Naive thymus-derived CD8-positive, alpha-beta T cell (primary cell): ENCODE measurements around the gene C1QTNF6. TPM values are rescaled to one million over a fixed set of nuclear protein-coding genes. Genes with fewer than 3 reads are reported as not detected.

Source experiments
- ATAC-seq, 2 donors: fragments of 150-1000 bp; cut with Tn5 transposase in 1 of 2; sonication (Bioruptor Pico), chemical (Tn5 transposase) in 1 of 2; 1 replicate in 1 of 2; 2 replicates in 1 of 2; pipeline ENCODE4 v1.10.0; 2021; ENCODE audit warnings: mild to moderate bottlenecking in 2 of 2, moderate library complexity in 2 of 2
- POLR2A ChIA-PET: fragments of 350-600 bp; sonication (Branson Sonifier 250); formaldehyde crosslinking; loops from one replicate; lab custom pipeline; 2021; ENCODE audit warnings: antibody characterized with exemption; lab: Charles Lee
- DNase-seq, 10 donors: peaks; one replicate each; pipeline versions ENCODE4 v3.0.0 to v3.0.0-alpha.2; 2020 to 2022
- H3K27ac Mint-ChIP-seq, 10 donors: one replicate each; pipeline ENCODE4 v1.8.0; 2020 to 2022; ENCODE audit warnings: mild to moderate bottlenecking in 10 of 10, mixed read lengths in 10 of 10, moderate library complexity in 4 of 10, inconsistent platforms in 1 of 10
- H3K27me3 Mint-ChIP-seq, 5 donors: one replicate each; pipeline ENCODE4 v1.8.0; 2021 to 2022; ENCODE audit warnings: mixed read lengths in 5 of 5
- H3K36me3 Mint-ChIP-seq, 3 donors: one replicate each; pipeline ENCODE4 v1.8.0; 2020 to 2022; ENCODE audit warnings: mixed read lengths in 3 of 3, mild to moderate bottlenecking in 2 of 3, inconsistent platforms in 1 of 3
- H3K4me1 Mint-ChIP-seq, 4 donors: one replicate each; pipeline ENCODE4 v1.8.0; 2021 to 2022; ENCODE audit warnings: mixed read lengths in 4 of 4
- H3K4me3 Mint-ChIP-seq, 10 donors: one replicate each; pipeline ENCODE4 v1.8.0; 2020 to 2022; ENCODE audit warnings: mild to moderate bottlenecking in 10 of 10, mixed read lengths in 10 of 10, moderate library complexity in 6 of 10, inconsistent platforms in 1 of 10
- H3K9me3 Mint-ChIP-seq, 9 donors: one replicate each; pipeline ENCODE4 v1.8.0; 2020 to 2022; ENCODE audit warnings: mixed read lengths in 9 of 9, mild to moderate bottlenecking in 3 of 9, inconsistent platforms in 1 of 9, moderate library complexity in 1 of 9
- polyA plus RNA-seq, 3 donors: library from polyadenylated mRNA; unstranded; fragments of 300-500 nt; fragmentation: Illumina TruSeq; gene quantifications; one replicate each; pipeline ENCODE4 v1.2.3, GENCODE V29; 2021
- total RNA-seq, 8 experiments: library from RNA in 2 of 8; stranded (reverse) in 2 of 8; gene quantifications; one replicate each; pipeline ENCODE4 v1.2.3 and lab custom pipeline; 2021 to 2026

Gene C1QTNF6
- total and polyA plus RNA-seq, 5 experiments from 2014 or later: 0.68 to 25.7 (median 4.0) TPM

DNA sequence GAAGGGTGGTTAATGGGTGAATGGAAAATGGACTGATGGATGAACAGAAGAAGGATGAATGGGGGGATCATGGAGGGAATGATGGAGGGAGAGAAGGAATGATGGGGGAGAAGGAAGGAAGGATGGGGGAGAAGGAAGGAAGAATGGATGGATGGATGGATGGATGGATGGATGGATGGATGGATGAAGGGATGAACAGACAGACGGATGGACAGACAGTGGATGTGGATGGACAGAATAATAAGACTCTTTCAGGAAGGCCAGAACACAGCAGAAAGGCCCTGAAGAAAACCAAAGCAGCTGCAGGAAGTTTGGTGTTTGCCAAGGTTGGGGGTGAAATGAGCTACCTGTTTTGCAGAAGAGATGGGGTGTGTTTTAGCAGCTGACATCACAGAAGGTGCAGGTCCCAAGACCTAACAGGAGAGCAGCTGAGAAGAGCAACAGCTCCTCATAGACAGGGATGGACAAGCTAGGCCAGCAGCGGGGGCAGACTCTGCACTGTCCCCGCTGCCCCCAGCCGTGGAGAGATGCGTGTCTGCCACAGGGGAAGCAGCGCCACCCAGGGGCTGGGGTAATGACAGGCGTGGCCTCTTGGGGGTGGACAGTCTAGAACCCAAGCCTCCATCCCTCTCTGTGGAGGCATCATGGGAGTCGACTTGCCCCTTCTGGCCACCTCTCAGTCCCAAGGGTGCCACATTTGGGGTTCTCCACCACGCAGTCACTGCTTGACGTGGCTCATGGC, 17.9 kb downstream of the C1QTNF6 start:
- no peaks in the 10 kb centered on the region for H3K9me3 Mint-ChIP-seq
- peaks cover 46 to 77% (median 69%) of the 10 kb centered on the region in 4 donors for H3K4me1 Mint-ChIP-seq
- DNase-seq (peak in 3 of 10 donors; percentile 50 to 64 (median 59)), ATAC-seq (peak in 1 of 2 donors; percentile 40)
- no peaks in the 10 kb centered on the region for H3K36me3 Mint-ChIP-seq
- POLR2A ChIA-PET: interaction anchor here (0.5 to 2.6 kb wide), 8 partner anchors 13 to 68 kb away, joined by 3 to 9 read pairs (median 4); no protein-coding TSS in a partner anchor
- no peaks in the 10 kb centered on the region for H3K27me3 Mint-ChIP-seq
- H3K27ac Mint-ChIP-seq: peak overlapping the region; percentile 83 to 99 (median 94)
- peak overlapping the region in 8 of 10 donors; percentile 63 to 95 (median 73) for H3K4me3 Mint-ChIP-seq

DNA sequence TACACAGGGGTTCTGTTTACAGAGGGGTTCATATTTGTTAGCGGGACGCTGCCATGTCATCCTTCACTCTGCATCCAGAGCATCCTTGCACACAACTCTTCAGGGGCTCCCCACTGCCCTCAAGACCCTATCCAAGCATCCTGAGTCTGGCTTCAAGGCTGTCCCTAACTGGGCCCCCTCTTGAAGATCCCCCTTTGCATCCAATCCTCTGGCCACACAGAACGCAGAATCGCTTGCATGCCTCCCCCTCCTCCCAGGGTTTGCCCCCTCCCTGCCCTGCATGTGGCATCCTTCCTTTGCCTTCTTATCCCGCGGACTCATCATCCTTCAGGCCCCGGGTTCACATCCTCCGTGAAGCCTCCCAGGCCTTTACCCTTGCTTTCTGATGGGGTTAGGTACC, 18.6 kb downstream of the C1QTNF6 start:
- POLR2A ChIA-PET: interaction anchor here (2.6 kb wide), 1 partner anchor 17 kb away, joined by 9 read pairs; no protein-coding TSS in a partner anchor
- Mint-ChIP-seq H3K9me3 (no peaks in the 10 kb centered on the region), H3K36me3 (no peaks in the 10 kb centered on the region), H3K4me1 (peaks cover 44 to 80% (median 71%) of the 10 kb centered on the region in 4 donors), H3K27me3 (no peaks in the 10 kb centered on the region), H3K27ac (peak overlapping the region; percentile 84 to 99 (median 94)), H3K4me3 (peak overlapping the region in 9 of 10 donors; percentile 47 to 95 (median 75))
- no peak for ATAC-seq
- DNase-seq: no peak

DNA sequence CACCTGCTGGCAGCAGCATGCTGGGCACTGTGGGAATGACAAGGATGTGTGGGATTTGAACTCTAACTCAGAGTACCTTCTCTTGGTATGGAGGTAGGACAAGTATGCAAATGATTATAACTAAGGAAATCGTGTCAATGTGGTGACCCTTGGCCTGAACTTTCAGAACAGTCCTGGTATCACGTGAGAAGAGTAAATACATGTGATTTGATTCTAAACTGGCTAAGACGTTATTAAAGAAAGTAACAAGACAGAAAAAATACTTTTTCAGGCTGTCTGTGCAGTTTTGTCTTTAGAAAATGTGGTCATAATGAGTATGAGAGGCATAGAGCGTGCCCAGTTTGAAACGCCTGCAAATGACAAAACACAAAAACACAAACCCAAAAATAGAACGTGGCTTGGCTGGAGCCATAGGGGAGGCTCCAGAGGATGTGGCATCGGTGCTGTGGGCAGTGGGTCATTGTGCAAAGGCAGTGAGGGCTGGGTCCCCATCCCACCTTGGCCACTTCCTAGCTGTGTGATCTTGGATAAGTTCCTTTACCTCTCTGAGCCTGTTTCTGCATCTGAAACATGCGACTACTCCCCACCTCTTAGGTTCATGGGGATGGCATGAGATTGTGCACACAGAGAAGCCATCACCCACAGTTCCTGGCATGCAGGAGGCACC, 19.9 kb downstream of the C1QTNF6 start:
- no peaks in the 10 kb centered on the region for H3K9me3 Mint-ChIP-seq
- H3K4me3 Mint-ChIP-seq: peak overlapping the region; percentile 69 to 96 (median 89)
- H3K27ac Mint-ChIP-seq: peak overlapping the region; percentile 84 to 99 (median 94)
- H3K36me3 Mint-ChIP-seq: no peaks in the 10 kb centered on the region
- ATAC-seq (no peak), DNase-seq (no peak)
- H3K27me3 Mint-ChIP-seq: no peaks in the 10 kb centered on the region
- peaks cover 41 to 88% (median 81%) of the 10 kb centered on the region in 4 donors for H3K4me1 Mint-ChIP-seq
- POLR2A ChIA-PET: interaction anchor here (0.8 to 4.4 kb wide), 11 partner anchors 10 to 92 kb away, joined by 4 to 65 read pairs (median 18); partner anchors contain the start of genes IL2RB and RAC2

DNA sequence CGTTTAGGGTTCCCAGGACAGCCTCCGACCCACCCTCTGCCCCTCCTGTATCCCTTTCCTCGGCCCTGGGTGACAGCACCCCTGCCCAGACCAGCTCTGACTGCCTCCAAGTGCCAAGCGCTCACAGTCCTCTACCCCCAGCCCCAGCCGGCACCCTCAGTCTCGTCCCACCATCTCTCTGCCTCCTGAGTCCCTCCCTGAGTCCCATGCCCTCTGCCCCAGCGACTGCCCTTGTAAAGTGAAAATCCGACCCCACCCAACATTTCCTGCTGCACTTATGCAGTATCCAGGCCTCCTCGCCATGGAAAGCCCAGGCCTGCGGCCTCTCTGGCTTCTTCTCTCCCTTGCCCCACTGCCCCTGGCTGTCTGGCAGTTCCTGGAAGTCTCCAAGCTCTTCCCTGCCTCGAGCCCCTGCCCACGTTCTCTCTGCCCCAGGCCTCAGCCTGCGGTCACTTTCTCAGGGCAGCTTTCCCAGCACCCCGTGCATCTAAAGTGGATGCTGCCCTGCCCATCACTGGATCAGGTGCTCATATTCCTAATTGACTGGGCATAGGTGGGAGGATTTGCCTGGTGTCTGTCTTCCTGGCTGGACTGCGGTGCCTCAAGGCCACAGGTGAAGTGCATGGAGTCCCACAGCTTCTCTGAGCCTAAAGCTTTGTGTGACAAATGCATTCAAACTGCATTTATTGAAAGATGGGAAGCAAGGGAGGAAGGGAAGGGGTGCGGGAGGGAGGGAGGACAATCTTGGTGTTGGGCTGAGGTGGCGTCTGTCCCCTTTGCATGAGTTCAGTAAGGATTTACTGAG, 20.7 kb downstream of the C1QTNF6 start:
- Mint-ChIP-seq H3K4me3 (peak overlapping the region; percentile 69 to 96 (median 89)), H3K27me3 (no peaks in the 10 kb centered on the region), H3K36me3 (no peaks in the 10 kb centered on the region), H3K9me3 (no peaks in the 10 kb centered on the region), H3K4me1 (peaks cover 45 to 94% (median 87%) of the 10 kb centered on the region in 4 donors), H3K27ac (peak overlapping the region; percentile 84 to 99 (median 94))
- DNase-seq (peak in 1 of 10 donors; percentile 34), ATAC-seq (no peak)
- POLR2A ChIA-PET: interaction anchor here (0.9 to 4.4 kb wide), 14 partner anchors 8 to 93 kb away, joined by 3 to 65 read pairs (median 14); partner anchors contain the start of genes IL2RB and RAC2

DNA sequence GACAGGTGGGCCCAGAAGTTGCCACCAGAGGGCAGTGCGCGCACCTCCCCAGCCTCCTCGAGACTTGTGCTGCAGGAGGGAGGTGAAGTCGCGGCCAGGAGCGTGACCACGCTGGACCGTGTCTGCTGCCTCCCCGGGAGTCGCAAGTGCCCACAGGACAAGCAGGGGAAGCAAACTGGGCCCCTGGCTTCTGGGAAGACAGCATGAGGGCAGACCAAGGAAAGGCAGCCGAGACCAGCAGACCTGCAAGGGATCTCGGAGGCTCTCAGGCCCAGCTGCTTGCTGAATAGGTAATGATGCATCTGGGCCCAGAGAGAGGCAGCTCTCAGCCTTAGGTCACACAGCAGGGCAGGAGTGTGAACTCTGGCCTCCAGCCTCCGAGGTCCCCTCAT, 21.4 kb downstream of the C1QTNF6 start:
- Mint-ChIP-seq H3K27me3 (no peaks in the 10 kb centered on the region), H3K9me3 (no peaks in the 10 kb centered on the region), H3K4me1 (peaks cover 46 to 98% (median 92%) of the 10 kb centered on the region in 4 donors), H3K36me3 (no peaks in the 10 kb centered on the region), H3K4me3 (peak overlapping the region; percentile 69 to 96 (median 89)), H3K27ac (peak overlapping the region; percentile 84 to 99 (median 94))
- ATAC-seq: peak; percentile 72 to 79
- peak; percentile 69 to 88 (median 79) for DNase-seq
- POLR2A ChIA-PET: interaction anchor here (0.9 to 4.4 kb wide), 17 partner anchors 9 to 94 kb away, joined by 3 to 65 read pairs (median 12); partner anchors contain the start of genes IL2RB and RAC2

DNA sequence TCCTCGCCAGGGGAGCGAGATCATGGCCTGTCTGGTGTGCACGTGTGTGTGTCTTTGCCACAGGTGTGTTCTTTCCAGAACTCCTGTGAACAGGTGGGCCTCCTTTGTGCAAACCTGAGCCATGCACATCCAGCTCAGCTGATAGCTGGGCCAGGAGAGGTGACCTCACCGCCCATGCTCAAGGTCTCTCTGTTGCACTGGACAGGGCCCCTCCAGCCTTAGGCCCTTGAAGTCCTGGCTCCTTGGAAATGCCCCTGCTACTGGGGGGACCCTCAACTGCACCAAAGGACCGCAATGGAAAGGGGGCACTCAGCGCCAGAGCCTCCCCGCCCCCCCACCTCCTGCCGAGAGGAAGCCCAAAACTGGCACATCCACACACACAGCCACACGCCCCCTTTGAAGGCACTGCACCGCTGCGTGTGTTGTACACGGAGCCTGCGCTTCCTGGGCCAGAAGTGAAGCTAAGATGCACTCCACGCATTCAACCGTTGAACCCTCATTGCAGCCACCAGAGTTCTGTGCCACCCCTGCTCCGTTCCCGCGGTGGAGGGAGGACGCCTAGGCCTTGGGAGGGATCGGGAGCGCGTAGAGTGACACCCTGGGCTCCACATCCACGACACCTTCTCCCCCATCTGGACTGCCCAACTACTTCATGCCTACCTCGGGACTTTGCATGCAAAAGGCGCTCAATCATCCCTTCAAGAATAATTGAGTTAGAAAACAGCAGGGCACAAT, 21.9 kb downstream of the C1QTNF6 start:
- Mint-ChIP-seq H3K4me3 (peak overlapping the region; percentile 69 to 96 (median 89)), H3K36me3 (no peaks in the 10 kb centered on the region), H3K4me1 (peaks cover 45 to 96% (median 89%) of the 10 kb centered on the region in 4 donors), H3K27ac (peak overlapping the region; percentile 84 to 99 (median 94)), H3K27me3 (no peaks in the 10 kb centered on the region), H3K9me3 (no peaks in the 10 kb centered on the region)
- DNase-seq (peak in 7 of 10 donors; percentile 14 to 77 (median 35)), ATAC-seq (peak; percentile 51 to 60)
- POLR2A ChIA-PET: interaction anchor here (0.9 to 4.4 kb wide), 18 partner anchors 9 to 94 kb away, joined by 3 to 65 read pairs (median 10); partner anchors contain the start of genes IL2RB and RAC2

DNA sequence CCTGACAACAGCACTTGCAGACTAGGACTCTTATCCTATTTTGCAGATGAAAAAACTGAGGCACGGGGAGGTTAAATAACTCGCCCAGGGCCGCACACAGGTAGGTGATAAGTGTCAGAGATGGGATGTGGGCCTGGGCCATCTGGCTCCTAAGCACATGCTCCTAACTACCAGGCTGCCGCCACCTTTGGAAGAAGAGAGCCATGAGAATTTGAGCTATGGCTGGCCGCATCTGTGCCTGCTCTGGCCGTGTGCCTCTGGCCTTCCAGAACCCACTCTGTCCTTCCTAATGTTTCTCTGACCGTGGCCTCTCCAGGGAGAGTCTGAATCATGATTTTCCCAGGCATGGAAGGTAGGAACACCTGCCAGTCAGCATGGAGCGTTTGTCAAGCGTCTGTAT, 23.0 kb downstream of the C1QTNF6 start:
- POLR2A ChIA-PET: interaction anchor here (1.7 to 4.4 kb wide), 7 partner anchors 10 to 65 kb away, joined by 4 to 65 read pairs (median 30); partner anchors contain the start of gene IL2RB
- Mint-ChIP-seq H3K27ac (peak overlapping the region in 9 of 10 donors; percentile 81 to 96 (median 92)), H3K4me1 (peaks cover 42 to 91% (median 82%) of the 10 kb centered on the region in 4 donors)

DNA sequence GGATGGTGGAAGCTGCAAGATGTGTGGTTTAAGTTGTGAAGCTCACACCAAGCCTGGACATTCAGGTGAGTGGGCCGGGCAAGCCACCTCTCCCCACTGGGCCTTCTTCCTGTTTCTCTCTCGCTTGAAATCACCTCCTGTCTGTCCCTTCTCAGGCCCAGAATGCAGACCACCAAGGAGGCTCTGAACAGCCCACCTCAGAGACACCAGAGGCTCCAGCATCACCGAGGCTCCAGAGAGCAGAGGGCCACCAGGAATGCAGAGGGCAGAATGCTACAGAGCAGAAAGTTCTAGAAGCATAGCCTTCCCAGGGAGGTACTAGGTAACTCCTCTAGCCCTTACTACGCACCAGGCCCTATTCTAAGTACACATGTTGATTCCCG, 23.6 kb downstream of the C1QTNF6 start:
- H3K4me1 Mint-ChIP-seq: peaks cover 37 to 88% (median 77%) of the 10 kb centered on the region in 4 donors
- ATAC-seq (no peak), DNase-seq (peak in 1 of 10 donors; percentile 0)
- H3K9me3 Mint-ChIP-seq: no peaks in the 10 kb centered on the region
- no peaks in the 10 kb centered on the region for H3K36me3 Mint-ChIP-seq
- POLR2A ChIA-PET: interaction anchor here (3.6 to 5.0 kb wide), 5 partner anchors 16 to 66 kb away, joined by 30 to 65 read pairs (median 42); partner anchors contain the start of gene IL2RB
- H3K27ac Mint-ChIP-seq: peak overlapping the region in 8 of 10 donors; percentile 73 to 96 (median 86)
- H3K4me3 Mint-ChIP-seq: peak overlapping the region in 5 of 10 donors; percentile 26 to 60 (median 45)
- no peaks in the 10 kb centered on the region for H3K27me3 Mint-ChIP-seq

More for the DNA sequence above, 23.0 kb downstream of the C1QTNF6 start:
- no peaks in the 10 kb centered on the region for H3K9me3 Mint-ChIP-seq
- ATAC-seq: no peak
- no peaks in the 10 kb centered on the region for H3K36me3 Mint-ChIP-seq
- H3K4me3 Mint-ChIP-seq: peak overlapping the region in 6 of 10 donors; percentile 19 to 60 (median 49)
- peak in 1 of 10 donors; percentile 9 for DNase-seq
- H3K27me3 Mint-ChIP-seq: no peaks in the 10 kb centered on the region

DNA sequence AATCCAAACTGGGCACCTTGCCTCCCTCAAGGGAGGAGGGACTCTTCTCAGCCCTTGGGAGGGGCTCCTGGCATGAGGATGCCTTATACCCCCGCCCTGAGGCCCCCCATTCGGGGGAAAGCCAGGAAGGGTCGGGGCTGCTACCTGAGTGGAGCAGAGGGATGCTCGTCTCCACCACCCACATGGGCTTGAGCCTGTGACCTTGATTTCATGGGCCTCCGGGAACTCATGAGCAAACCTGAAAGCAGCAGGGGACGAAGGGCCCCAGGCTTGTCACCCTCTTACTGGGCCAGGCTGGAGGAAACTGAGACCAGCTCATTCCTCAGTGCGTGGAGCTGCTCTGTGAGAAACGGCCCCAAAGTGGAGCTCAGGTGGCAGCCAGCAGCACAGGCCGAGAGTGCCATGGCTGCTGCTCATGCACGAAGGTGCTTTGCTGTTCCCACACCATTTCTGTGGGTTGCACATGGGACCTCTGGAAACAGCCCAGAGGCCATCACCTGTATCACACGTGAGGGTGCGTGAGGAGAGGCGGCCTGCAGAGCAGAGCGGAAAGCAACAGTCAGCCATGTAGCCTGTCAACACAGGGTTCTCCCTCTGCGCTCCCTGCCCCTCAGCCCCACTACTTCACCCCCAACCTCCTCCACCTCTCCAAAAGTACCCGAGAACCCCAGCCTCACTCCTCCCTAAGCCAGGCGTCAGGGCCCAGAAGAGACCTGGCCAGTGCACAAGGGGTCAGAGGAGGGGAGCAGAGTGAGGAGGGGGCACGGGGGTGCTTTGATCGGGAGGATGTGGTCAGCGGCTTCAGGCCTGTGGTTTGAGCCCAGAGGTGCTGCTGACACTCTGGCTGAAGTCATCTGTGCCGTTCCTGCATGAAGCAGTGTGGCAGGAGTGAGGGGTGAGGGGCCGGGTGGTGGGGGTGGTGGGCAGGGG, 24.2 kb downstream of the C1QTNF6 start:
- POLR2A ChIA-PET: interaction anchor here (0.8 to 5.0 kb wide), 5 partner anchors 15 to 67 kb away, joined by 3 to 42 read pairs (median 4); partner anchors contain the start of gene IL2RB
- Mint-ChIP-seq H3K9me3 (no peaks in the 10 kb centered on the region), H3K27me3 (no peaks in the 10 kb centered on the region), H3K36me3 (no peaks in the 10 kb centered on the region), H3K27ac (peak overlapping the region in 9 of 10 donors; percentile 19 to 97 (median 94)), H3K4me3 (peak overlapping the region in 3 of 10 donors; percentile 39 to 74 (median 60)), H3K4me1 (peaks cover 34 to 88% (median 71%) of the 10 kb centered on the region in 4 donors)
- no peak for ATAC-seq
- no peak for DNase-seq

DNA sequence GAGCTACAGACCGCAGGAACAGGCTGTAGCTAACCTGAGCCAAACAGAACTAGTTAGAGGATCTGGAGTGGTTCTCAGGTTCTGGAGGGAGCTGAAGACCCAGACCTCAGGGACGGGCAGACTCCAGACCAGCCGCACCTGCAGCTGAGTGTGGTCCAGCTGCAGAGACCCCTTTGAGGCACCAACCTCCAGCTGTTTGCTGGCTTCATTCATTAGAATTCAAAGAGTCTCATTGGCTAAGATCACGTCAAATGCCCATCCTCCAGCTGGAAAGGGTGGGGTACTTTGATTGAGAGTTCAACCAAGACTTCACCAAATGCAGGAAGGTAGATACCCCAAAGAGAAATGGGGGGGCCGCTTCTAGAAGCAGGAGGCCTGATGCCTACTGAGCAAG, 25.0 kb downstream of the C1QTNF6 start:
- H3K36me3 Mint-ChIP-seq: no peaks in the 10 kb centered on the region
- ATAC-seq: no peak
- H3K4me1 Mint-ChIP-seq: peaks cover 28 to 86% (median 63%) of the 10 kb centered on the region in 4 donors
- no peaks in the 10 kb centered on the region for H3K27me3 Mint-ChIP-seq
- H3K27ac Mint-ChIP-seq: peak overlapping the region; percentile 90 to 97 (median 96)
- no peak for DNase-seq
- no peaks in the 10 kb centered on the region for H3K9me3 Mint-ChIP-seq
- POLR2A ChIA-PET: interaction anchor here (0.8 to 5.0 kb wide), 8 partner anchors 11 to 69 kb away, joined by 3 to 42 read pairs (median 4); partner anchors contain the start of gene IL2RB
- peak overlapping the region in 8 of 10 donors; percentile 5 to 74 (median 67) for H3K4me3 Mint-ChIP-seq
